HG02852 (cell line): ENCODE results near the gene TRMT61A.

Experiments used
- ATAC-seq: cut with Tn5 transposase; IDR thresholded peaks from one replicate; pipeline ENCODE4 v1.9.1; 2021; ENCODE audit warnings: mild to moderate bottlenecking, moderate library complexity; ENCODE audit not compliant: unreplicated experiment

The TRMT61A gene

GRCh38 chr14:103528587-103529382 lies at the start of gene TRMT61A:
TRMT61A (plus strand) TSS chr14:103529196; CDS start chr14:103529979, 783 bp downstream.
- ATAC-seq, result peak; percentile 48

GRCh38 chr14:103480595-103480994 lies 48.4 kb upstream of the TRMT61A start:
- ATAC-seq, result peak; percentile 80

GRCh38 chr14:103483600-103483999 lies 45.4 kb upstream of the TRMT61A start:
- no peak for ATAC-seq

- no peak for ATAC-seq
Measured at GRCh38 chr14:103485504-103485903, 43.5 kb upstream of the TRMT61A start.

GRCh38 chr14:103488071-103488470 lies 40.9 kb upstream of the TRMT61A start:
- no peak for ATAC-seq

- no peak for ATAC-seq
Measured at GRCh38 chr14:103488960-103489359, 40.0 kb upstream of the TRMT61A start.

- ATAC-seq, result no peak
Measured at GRCh38 chr14:103489621-103490020, 39.4 kb upstream of the TRMT61A start.

GRCh38 chr14:103491691-103492090 lies 37.3 kb upstream of the TRMT61A start:
- no peak for ATAC-seq

GRCh38 chr14:103492156-103492925 lies 36.7 kb upstream of the TRMT61A start:
- ATAC-seq, result no peak

GRCh38 chr14:103495854-103496253 lies 33.1 kb upstream of the TRMT61A start:
- ATAC-seq, result no peak

- no peak for ATAC-seq
Measured at GRCh38 chr14:103496776-103497175, 32.2 kb upstream of the TRMT61A start.

- ATAC-seq, result no peak
Measured at GRCh38 chr14:103499709-103500108, 29.3 kb upstream of the TRMT61A start.

- no peak for ATAC-seq
Measured at GRCh38 chr14:103500148-103500990, 28.6 kb upstream of the TRMT61A start.

GRCh38 chr14:103501041-103501870 lies 27.7 kb upstream of the TRMT61A start:
- ATAC-seq, result no peak

- no peak for ATAC-seq
Measured at GRCh38 chr14:103501921-103502669, 26.9 kb upstream of the TRMT61A start.

- ATAC-seq, result no peak
Measured at GRCh38 chr14:103502877-103503276, 26.1 kb upstream of the TRMT61A start.

GRCh38 chr14:103503296-103503695 lies 25.7 kb upstream of the TRMT61A start:
- ATAC-seq, result no peak

- ATAC-seq, result no peak
Measured at GRCh38 chr14:103504991-103505565, 23.9 kb upstream of the TRMT61A start.

- no peak for ATAC-seq
Measured at GRCh38 chr14:103507751-103508150, 21.2 kb upstream of the TRMT61A start.
